ENCODE results near the gene CCDC97. TPM values are rescaled to one million over a fixed set of nuclear protein-coding genes. Genes with fewer than 3 reads are reported as not detected.

CCDC97 gene
- total and polyA plus RNA-seq, 11 donors, result 10.0 to 22.2 (median 14.2) TPM

DNA sequence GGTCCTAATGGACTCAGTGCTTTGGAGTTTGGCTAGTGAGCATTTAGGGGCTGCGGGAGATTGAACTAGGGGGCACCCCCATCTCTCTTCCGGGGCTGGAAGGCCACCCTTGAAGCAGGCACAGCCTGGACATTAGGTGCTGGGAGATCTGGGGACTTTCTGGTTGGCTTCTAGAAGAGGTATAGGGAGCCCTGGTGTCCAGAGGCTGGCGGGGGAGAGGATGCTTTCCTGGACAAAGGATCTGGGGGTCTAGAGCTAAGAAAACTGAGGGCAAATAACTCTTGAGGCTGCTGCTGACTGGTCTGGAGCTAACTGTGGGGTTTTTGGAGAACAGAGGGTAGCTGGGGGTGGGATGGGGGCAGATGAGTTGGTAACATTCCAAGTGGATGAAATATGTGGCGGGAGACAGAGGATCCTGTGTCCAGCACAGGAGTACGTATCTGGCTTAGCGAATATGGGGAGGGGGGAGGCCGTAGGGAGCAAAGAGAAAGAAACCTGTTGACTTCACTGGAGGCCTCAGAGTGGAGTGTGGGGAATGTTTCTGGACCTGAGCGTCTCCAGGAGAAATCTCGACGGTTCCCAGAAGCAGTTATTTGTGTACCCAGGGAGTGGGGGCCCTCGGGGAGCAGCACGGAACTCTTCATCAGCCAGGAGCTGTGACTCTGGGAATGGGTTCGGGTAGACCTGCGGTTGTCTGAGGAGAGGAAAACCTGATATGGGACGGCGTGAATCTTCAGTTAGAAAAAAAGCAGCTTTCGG, 44.4 kb upstream of the CCDC97 start:
- peak overlapping the region; percentile 91 to 100 (median 99) for H3K27ac ChIP-seq
- DNase-seq (no peak), ATAC-seq (no peak)
- H3K36me3 ChIP-seq, result peaks cover 3 to 37% (median 30%) of the 10 kb centered on the region in 9 donors
- TF ChIP-seq, protein P1, sequence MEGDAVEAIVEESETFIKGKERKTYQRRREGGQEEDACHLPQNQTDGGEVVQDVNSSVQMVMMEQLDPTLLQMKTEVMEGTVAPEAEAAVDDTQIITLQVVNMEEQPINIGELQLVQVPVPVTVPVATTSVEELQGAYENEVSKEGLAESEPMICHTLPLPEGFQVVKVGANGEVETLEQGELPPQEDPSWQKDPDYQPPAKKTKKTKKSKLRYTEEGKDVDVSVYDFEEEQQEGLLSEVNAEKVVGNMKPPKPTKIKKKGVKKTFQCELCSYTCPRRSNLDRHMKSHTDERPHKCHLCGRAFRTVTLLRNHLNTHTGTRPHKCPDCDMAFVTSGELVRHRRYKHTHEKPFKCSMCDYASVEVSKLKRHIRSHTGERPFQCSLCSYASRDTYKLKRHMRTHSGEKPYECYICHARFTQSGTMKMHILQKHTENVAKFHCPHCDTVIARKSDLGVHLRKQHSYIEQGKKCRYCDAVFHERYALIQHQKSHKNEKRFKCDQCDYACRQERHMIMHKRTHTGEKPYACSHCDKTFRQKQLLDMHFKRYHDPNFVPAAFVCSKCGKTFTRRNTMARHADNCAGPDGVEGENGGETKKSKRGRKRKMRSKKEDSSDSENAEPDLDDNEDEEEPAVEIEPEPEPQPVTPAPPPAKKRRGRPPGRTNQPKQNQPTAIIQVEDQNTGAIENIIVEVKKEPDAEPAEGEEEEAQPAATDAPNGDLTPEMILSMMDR (IDR thresholded peaks at IDR 0.05), result no peak
- no peak for TF ChIP-seq POLR2A (IDR thresholded peaks at IDR 0.05)
- H3K4me1 ChIP-seq, result peaks cover 3 to 36% (median 29%) of the 10 kb centered on the region in 12 donors
- H3K4me3 ChIP-seq, result peak overlapping the region; percentile 71 to 99 (median 92)
- no peaks in the 10 kb centered on the region for H3K27me3 ChIP-seq
- intact Hi-C loops (cut with DNase I), result loop anchor here in 5 of 10 donors (2.0 to 10.0 kb wide), 4 partner anchors 33 to 601 kb away; no protein-coding TSS in a partner anchor
- 10 to 12% (median 11%) methylated on average over 17 of the region's 17 CpGs for WGBS, 4 donors
- H3K9me3 ChIP-seq, result no peaks in the 10 kb centered on the region

GRCh38 chr19:41269055-41269454, 40.9 kb upstream of the CCDC97 start:
- H3K27ac ChIP-seq, result no peak overlapping the region
- DNase-seq (no peak), ATAC-seq (no peak)
- H3K4me3 ChIP-seq, result no peak overlapping the region
- intact Hi-C loops (cut with DNase I), result loop anchor here in 3 of 10 donors (5.0 to 10.0 kb wide), 2 partner anchors 38 to 604 kb away; no protein-coding TSS in a partner anchor
- peaks cover 3 to 29% (median 24%) of the 10 kb centered on the region in 12 donors for H3K4me1 ChIP-seq
- H3K9me3 ChIP-seq, result no peaks in the 10 kb centered on the region
- 87 to 98% (median 97%) methylated on average over 2 of the region's 2 CpGs for WGBS, 4 donors
- TF ChIP-seq, protein P1 (IDR thresholded peaks at IDR 0.05), result no peak
- no peak for TF ChIP-seq POLR2A (IDR thresholded peaks at IDR 0.05)
- H3K27me3 ChIP-seq, result no peaks in the 10 kb centered on the region
- peaks cover 3 to 71% (median 65%) of the 10 kb centered on the region in 9 donors for H3K36me3 ChIP-seq

DNA sequence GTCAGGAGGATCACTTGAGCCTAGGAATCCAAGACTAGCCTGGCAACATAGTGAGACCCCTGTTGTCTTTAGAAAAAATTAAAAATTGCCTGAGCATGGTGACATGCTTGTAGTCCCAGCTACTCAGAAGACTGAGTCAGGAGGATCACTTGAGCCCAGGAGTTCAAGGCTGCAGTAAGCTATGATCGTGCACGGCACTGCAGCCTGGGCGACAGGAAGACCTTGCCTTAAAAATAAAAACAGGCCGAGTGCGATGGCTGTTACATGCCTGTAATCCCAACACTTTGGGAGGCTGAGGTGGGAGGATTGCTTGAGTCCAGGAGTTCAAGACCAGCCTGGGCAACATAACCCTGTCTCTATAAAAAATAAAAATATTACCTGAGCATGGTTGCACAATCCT, 40.4 kb upstream of the CCDC97 start:
- WGBS, 4 donors, result 89 to 97% (median 93%) methylated on average over 5 of the region's 5 CpGs
- TF ChIP-seq POLR2A (IDR thresholded peaks at IDR 0.05), result no peak
- TF ChIP-seq, protein P1 (IDR thresholded peaks at IDR 0.05), result no peak
- intact Hi-C loops (cut with DNase I), result loop anchor here in 3 of 10 donors (5.0 to 10.0 kb wide), 2 partner anchors 38 to 605 kb away; no protein-coding TSS in a partner anchor
- Histone ChIP-seq H3K4me3 (no peak overlapping the region), H3K36me3 (peaks cover 3 to 77% (median 70%) of the 10 kb centered on the region in 9 donors), H3K4me1 (peaks cover 3 to 29% (median 24%) of the 10 kb centered on the region in 12 donors), H3K27me3 (no peaks in the 10 kb centered on the region), H3K9me3 (no peaks in the 10 kb centered on the region), H3K27ac (no peak overlapping the region)
- no peak for DNase-seq
- ATAC-seq, result no peak

GRCh38 chr19:41273076-41273475, 36.9 kb upstream of the CCDC97 start:
- TF ChIP-seq, protein P1 (IDR thresholded peaks at IDR 0.05), result no peak
- no peak for TF ChIP-seq POLR2A (IDR thresholded peaks at IDR 0.05)
- DNase-seq (no peak), ATAC-seq (no peak)
- Histone ChIP-seq H3K4me1 (peaks cover 0 to 1% (median 0%) of the 10 kb centered on the region in 12 donors), H3K27ac (no peak overlapping the region), H3K9me3 (no peaks in the 10 kb centered on the region), H3K27me3 (no peaks in the 10 kb centered on the region), H3K4me3 (no peak overlapping the region), H3K36me3 (peaks cover 6 to 100% (median 100%) of the 10 kb centered on the region in 9 donors)
- WGBS, 4 donors, result 78 to 88% (median 86%) methylated on average over 6 of the region's 6 CpGs
- intact Hi-C loops (cut with DNase I), result no loop called here

Measured in heart left ventricle (tissue), 16 donors.